Right atrium auricular region (tissue), 2 donors: ENCODE measurements around the gene NBEAL2. TPM values are rescaled to one million over a fixed set of nuclear protein-coding genes. Genes with fewer than 3 reads are reported as not detected.

Experiments
- DNase-seq: peaks from one replicate; pipeline ENCODE4 v3.0.0-alpha.2; 2019; ENCODE audit warnings: low spot score
- H3K27ac ChIP-seq, 2 donors: fragments of 200-600 bp; sonication (generic); 1 replicate in 1 of 2; 2 replicates in 1 of 2; pipeline ENCODE4 v1.5.1; 2016 to 2019
- H3K27me3 ChIP-seq, 2 donors: fragments of 200-600 bp; sonication (generic); one replicate each; pipeline versions ENCODE4 v1.5.1 to v1.6.0; 2017 to 2019
- H3K36me3 ChIP-seq: fragments of 200-600 bp; sonication (generic); one replicate; pipeline ENCODE4 v1.5.1; 2016
- H3K4me1 ChIP-seq, 2 donors: fragments of 200-600 bp; sonication (generic); one replicate each; pipeline versions ENCODE4 v1.5.1 to v1.6.0; 2017 to 2019
- H3K4me3 ChIP-seq, 2 donors: fragments of 200-600 bp; sonication (generic); 1 replicate in 1 of 2; 2 replicates in 1 of 2; pipeline ENCODE4 v1.5.1; 2017 to 2019; ENCODE audit warnings: mild to moderate bottlenecking in 1 of 2, moderate library complexity in 1 of 2
- H3K9me3 ChIP-seq, 2 donors: fragments of 200-600 bp; sonication (generic); one replicate each; pipeline ENCODE4 v1.5.1; 2019
- total RNA-seq, 2 donors: library from RNA; depleted of rRNA; stranded (reverse); fragments of >200 nt; gene quantifications; one replicate each; pipeline ENCODE4 v1.1.0, GENCODE V29; 2016
- TF ChIP-seq, protein P1 (sequence below), 2 donors: fragments of 200-600 bp; sonication (generic); IDR thresholded peaks; one replicate each; pipeline ENCODE4 v1.5.1; 2019; ENCODE audit warnings: antibody characterized with exemption in 2 of 2

The NBEAL2 gene
- total RNA-seq, 2 donors from 2014 or later, result 7.5 to 15.3 TPM

DNA sequence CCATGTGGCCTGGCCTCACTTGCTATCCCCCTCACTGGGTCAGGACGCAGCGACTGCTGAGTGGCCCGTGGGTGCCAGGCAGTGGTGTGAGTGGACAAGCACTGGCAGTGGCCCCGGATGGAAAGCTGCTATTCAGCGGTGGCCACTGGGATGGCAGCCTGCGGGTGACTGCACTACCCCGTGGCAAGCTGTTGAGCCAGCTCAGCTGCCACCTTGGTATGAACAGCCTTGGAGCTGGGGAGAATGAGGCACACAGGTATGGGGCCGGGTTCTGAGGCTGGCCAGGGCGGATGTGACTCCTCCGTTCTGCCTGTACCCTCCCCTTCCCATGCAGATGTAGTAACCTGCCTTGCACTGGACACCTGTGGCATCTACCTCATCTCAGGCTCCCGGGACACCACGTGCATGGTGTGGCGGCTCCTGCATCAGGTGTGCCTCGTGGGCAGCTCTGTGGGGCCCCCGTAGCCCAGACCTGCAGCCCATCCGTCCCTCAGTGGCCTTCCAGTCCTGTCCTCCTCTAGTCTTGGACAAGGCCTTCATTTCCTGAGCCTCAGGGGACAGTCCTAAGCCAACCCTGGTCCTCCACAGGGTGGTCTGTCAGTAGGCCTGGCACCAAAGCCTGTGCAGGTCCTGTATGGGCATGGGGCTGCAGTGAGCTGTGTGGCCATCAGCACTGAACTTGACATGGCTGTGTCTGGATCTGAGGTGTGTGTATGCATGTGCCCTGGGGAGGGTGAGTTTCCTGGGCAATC lies 28.2 kb downstream of the NBEAL2 start:
- no peak overlapping the region for H3K27ac ChIP-seq
- DNase-seq, result no peak
- H3K36me3 ChIP-seq, result peaks cover 9% of the 10 kb centered on the region
- H3K4me1 ChIP-seq, result peaks cover 0 to 17% of the 10 kb centered on the region in 2 donors
- TF ChIP-seq, protein P1, sequence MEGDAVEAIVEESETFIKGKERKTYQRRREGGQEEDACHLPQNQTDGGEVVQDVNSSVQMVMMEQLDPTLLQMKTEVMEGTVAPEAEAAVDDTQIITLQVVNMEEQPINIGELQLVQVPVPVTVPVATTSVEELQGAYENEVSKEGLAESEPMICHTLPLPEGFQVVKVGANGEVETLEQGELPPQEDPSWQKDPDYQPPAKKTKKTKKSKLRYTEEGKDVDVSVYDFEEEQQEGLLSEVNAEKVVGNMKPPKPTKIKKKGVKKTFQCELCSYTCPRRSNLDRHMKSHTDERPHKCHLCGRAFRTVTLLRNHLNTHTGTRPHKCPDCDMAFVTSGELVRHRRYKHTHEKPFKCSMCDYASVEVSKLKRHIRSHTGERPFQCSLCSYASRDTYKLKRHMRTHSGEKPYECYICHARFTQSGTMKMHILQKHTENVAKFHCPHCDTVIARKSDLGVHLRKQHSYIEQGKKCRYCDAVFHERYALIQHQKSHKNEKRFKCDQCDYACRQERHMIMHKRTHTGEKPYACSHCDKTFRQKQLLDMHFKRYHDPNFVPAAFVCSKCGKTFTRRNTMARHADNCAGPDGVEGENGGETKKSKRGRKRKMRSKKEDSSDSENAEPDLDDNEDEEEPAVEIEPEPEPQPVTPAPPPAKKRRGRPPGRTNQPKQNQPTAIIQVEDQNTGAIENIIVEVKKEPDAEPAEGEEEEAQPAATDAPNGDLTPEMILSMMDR (IDR thresholded peaks at IDR 0.05), result no peak
- no peaks in the 10 kb centered on the region for H3K27me3 ChIP-seq
- H3K9me3 ChIP-seq, result no peaks in the 10 kb centered on the region
- no peak overlapping the region for H3K4me3 ChIP-seq

GRCh38 chr3:47008234-47008796 lies 28.8 kb downstream of the NBEAL2 start:
- H3K36me3 ChIP-seq, result peaks cover 9% of the 10 kb centered on the region
- H3K4me3 ChIP-seq, result no peak overlapping the region
- TF ChIP-seq, protein P1 (IDR thresholded peaks at IDR 0.05), result no peak
- H3K27ac ChIP-seq, result peak overlapping the region in 1 of 2 donors; percentile 82
- DNase-seq, result no peak
- H3K27me3 ChIP-seq, result no peaks in the 10 kb centered on the region
- H3K9me3 ChIP-seq, result no peaks in the 10 kb centered on the region
- peaks cover 0 to 17% of the 10 kb centered on the region in 2 donors for H3K4me1 ChIP-seq

- peaks cover 9% of the 10 kb centered on the region for H3K36me3 ChIP-seq
- no peak for DNase-seq
- peak overlapping the region; percentile 82 to 92 for H3K27ac ChIP-seq
Observed at GRCh38 chr3:47008851-47009224, 29.4 kb downstream of the NBEAL2 start.

DNA sequence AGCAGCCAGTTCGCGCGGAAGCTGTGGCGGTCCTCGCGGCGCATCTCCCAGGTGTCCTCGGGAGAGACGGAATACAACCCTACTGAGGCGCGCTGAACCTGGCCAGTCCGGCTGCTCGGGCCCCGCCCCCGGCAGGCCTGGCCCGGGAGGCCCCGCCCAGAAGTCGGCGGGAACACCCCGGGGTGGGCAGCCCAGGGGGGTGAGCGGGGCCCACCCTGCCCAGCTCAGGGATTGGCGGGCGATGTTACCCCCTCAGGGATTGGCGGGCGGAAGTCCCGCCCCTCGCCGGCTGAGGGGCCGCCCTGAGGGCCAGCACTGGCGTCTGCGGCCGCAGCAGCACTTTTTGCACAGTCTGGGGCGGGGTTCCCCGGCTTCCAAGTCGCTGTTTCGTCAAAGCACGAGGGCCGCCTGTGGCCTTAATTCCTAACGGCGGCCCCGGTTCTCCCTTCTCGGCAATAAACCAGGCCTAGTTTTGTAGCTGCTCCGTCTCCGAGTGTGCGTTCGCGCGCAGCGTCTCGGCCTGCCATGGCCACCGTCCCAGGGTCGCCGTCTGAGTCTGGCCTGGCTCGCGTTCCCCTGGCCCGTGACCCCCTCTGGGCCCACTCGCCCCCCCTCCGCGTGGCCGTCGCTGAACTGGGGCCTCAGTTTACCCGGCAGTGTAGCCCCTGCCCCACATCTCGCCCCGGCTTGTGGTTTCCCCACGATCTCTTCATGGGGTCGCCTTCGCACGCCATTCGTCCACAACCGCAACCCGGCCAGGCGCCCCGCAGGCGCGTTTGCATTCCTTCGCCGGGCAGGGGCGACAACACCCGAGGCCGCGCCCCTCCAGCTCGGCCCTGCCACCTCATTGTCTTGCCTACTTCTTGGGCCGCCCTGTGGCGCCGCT lies 30.0 kb downstream of the NBEAL2 start:
- H3K4me1 ChIP-seq, result peaks cover 0 to 17% of the 10 kb centered on the region in 2 donors
- peaks cover 6% of the 10 kb centered on the region for H3K36me3 ChIP-seq
- H3K9me3 ChIP-seq, result no peaks in the 10 kb centered on the region
- no peaks in the 10 kb centered on the region for H3K27me3 ChIP-seq
- H3K27ac ChIP-seq, result peak overlapping the region; percentile 82 to 92
- H3K4me3 ChIP-seq, result peak overlapping the region; percentile 57 to 62
- TF ChIP-seq, protein P1 (IDR thresholded peaks at IDR 0.05), result peak in 1 of 2 donors; percentile 14
- DNase-seq, result peak; percentile 90

More at GRCh38 chr3:47008851-47009224, 29.4 kb downstream of the NBEAL2 start:
- Histone ChIP-seq H3K27me3 (no peaks in the 10 kb centered on the region), H3K4me1 (peaks cover 0 to 17% of the 10 kb centered on the region in 2 donors), H3K4me3 (peak overlapping the region; percentile 57 to 62), H3K9me3 (no peaks in the 10 kb centered on the region)
- TF ChIP-seq, protein P1 (IDR thresholded peaks at IDR 0.05), result no peak

- Histone ChIP-seq H3K9me3 (no peaks in the 10 kb centered on the region), H3K27me3 (no peaks in the 10 kb centered on the region), H3K27ac (peak overlapping the region; percentile 82 to 92), H3K4me1 (peaks cover 0 to 17% of the 10 kb centered on the region in 2 donors), H3K36me3 (peaks cover 4% of the 10 kb centered on the region), H3K4me3 (peak overlapping the region; percentile 57 to 62)
- TF ChIP-seq, protein P1 (IDR thresholded peaks at IDR 0.05), result no peak
- no peak for DNase-seq
Observed at GRCh38 chr3:47010111-47010712, 30.7 kb downstream of the NBEAL2 start.
